ENCODE measurements around the gene PHLDB3. TPM values are rescaled to one million over a fixed set of nuclear protein-coding genes. Genes with fewer than 3 reads are reported as not detected.
A peak's percentile ranks its signal among the peaks of the same experiment; 100 is the strongest.

PHLDB3 gene
- total RNA-seq, 2 experiments from 2014 or later, result 14.7 to 17.8 TPM

- Mint-ChIP-seq H3K27ac (no peak overlapping the region), H3K36me3 (ENCODE audit: low read depth) (peaks cover 38% of the 10 kb centered on the region), H3K27me3 (no peaks in the 10 kb centered on the region), H3K4me3 (no peak overlapping the region), H3K9me3 (ENCODE audit: low read depth) (no peaks in the 10 kb centered on the region), H3K4me1 (no peaks in the 10 kb centered on the region)
- ATAC-seq (no peak), DNase-seq (no peak)
- intact Hi-C loops (cut with DNase I, micrococcal nuclease), result no loop called here
- ChIA-PET CTCF (no interaction called here), POLR2A (no interaction called here)
These were observed 6.8 kb upstream of the PHLDB3 start for GRCh38 chr19:43511324-43511723.

DNA sequence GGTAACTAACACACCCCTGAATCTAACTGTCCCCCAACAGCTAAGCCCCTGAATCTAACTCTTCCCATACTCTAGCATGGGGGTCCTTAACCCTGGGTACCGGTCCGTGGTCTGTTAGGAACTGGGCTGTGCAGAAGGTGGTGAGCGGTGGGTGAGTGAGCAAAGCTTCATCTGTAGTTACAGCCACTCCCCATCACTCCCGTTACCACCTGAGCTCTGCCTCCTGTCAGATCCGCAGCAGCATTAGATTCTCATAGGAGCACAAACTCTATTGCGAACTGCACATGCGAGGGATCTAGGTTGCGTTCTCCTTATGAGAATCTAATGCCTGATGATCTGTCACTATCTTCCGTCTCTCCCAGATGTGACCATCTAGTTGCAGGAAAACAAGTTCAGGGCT, 6.2 kb upstream of the PHLDB3 start:
- intact Hi-C loops (cut with DNase I, micrococcal nuclease), result no loop called here
- H3K4me1 Mint-ChIP-seq, result peaks cover 5% of the 10 kb centered on the region
- no peak overlapping the region for H3K4me3 Mint-ChIP-seq
- no peak overlapping the region for H3K27ac Mint-ChIP-seq
- H3K27me3 Mint-ChIP-seq, result no peaks in the 10 kb centered on the region
- POLR2A ChIA-PET, result interaction anchor here (0.6 kb wide), 1 partner anchor 47 kb away, joined by 3 read pairs; no protein-coding TSS in a partner anchor
- no peaks in the 10 kb centered on the region for H3K9me3 Mint-ChIP-seq (ENCODE audit: low read depth)
- no peak for DNase-seq
- no peak for ATAC-seq
- CTCF ChIA-PET, result interaction anchor here (1.1 kb wide), 1 partner anchor 16 kb away, joined by 4 read pairs; no protein-coding TSS in a partner anchor
- H3K36me3 Mint-ChIP-seq (ENCODE audit: low read depth), result peaks cover 41% of the 10 kb centered on the region

DNA sequence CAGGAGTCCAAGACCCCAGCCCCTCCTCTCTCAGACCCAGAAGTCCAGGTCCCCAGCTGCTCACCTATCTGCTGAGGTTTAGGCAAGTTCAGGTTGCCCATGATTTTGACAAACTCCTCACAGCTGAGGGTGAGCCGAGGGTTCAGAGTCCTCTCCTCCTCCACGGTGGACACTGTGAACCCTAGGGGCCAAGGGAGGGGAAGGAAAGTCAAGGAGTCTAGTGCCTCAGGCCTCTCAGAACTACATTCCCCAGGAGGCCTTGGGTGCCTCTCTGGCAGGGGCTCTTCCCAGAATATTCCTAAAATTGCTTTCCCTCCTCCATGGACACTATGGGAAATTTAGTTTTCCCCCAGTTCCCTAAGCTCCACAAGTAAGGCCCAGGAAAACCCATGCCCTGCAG, 3.3 kb upstream of the PHLDB3 start:
- no peaks in the 10 kb centered on the region for H3K9me3 Mint-ChIP-seq (ENCODE audit: low read depth)
- no peak overlapping the region for H3K4me3 Mint-ChIP-seq
- DNase-seq, result no peak
- H3K36me3 Mint-ChIP-seq (ENCODE audit: low read depth), result peaks cover 41% of the 10 kb centered on the region
- POLR2A ChIA-PET, result interaction anchor here (0.6 kb wide), 1 partner anchor 1084 kb away, joined by 5 read pairs; no protein-coding TSS in a partner anchor
- no peak overlapping the region for H3K27ac Mint-ChIP-seq
- CTCF ChIA-PET, result interaction anchor here (3.0 kb wide), 1 partner anchor 12 kb away, joined by 12 read pairs; no protein-coding TSS in a partner anchor
- no peak for ATAC-seq
- H3K4me1 Mint-ChIP-seq, result peaks cover 22% of the 10 kb centered on the region
- H3K27me3 Mint-ChIP-seq, result no peaks in the 10 kb centered on the region
- intact Hi-C loops (cut with DNase I, micrococcal nuclease), result no loop called here

DNA sequence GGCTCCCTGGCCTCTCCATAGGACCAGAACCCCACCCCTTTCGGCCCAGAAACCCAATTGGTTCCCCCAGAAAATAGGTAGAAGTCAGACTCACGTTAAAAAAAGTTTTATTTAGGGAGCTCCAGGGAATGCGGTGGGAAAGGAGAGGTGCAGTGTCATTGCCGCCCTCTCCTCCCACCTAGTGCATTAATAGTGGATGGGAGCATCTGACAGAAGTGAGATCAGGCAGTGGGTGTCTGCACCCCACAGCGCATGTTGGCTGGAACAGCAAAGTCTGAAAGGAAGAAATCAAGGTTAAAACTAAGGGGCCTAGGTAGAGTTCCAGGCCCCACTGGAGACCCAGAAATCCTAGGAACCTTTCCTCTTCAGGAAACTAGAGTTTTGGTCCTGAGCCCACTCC, 2.1 kb upstream of the PHLDB3 start:
- H3K36me3 Mint-ChIP-seq (ENCODE audit: low read depth), result peaks cover 38% of the 10 kb centered on the region
- intact Hi-C loops (cut with DNase I, micrococcal nuclease), result no loop called here
- CTCF ChIA-PET, result interaction anchor here (1.2 to 3.6 kb wide), 2 partner anchors 60 to 74 kb away, joined by 3 to 27 read pairs; no protein-coding TSS in a partner anchor
- H3K4me1 Mint-ChIP-seq, result peaks cover 30% of the 10 kb centered on the region
- no peak overlapping the region for H3K4me3 Mint-ChIP-seq
- no peaks in the 10 kb centered on the region for H3K9me3 Mint-ChIP-seq (ENCODE audit: low read depth)
- POLR2A ChIA-PET, result no interaction called here
- no peak for ATAC-seq
- DNase-seq, result no peak
- H3K27ac Mint-ChIP-seq, result no peak overlapping the region
- H3K27me3 Mint-ChIP-seq, result no peaks in the 10 kb centered on the region

DNA sequence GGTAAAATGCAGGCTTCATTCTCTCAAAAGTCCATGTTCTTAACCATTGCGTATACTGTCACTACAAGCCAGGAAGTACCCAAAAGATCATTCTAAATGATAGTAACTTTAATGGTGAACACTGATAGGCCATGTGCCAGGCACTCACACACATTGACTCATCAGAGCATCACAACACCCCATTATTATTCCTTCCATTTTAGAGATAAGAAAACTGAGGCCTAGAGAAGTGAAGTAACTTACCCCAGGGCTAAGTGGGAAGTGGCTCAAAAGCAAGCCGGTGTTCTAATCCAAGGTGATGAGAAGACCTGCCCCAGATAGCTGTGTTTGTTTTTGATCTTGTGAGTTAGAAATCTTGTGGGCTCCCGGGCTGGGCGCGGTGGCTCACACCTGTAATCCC, 1.4 kb upstream of the PHLDB3 start:
- Mint-ChIP-seq H3K9me3 (ENCODE audit: low read depth) (no peaks in the 10 kb centered on the region), H3K4me1 (peaks cover 30% of the 10 kb centered on the region), H3K4me3 (no peak overlapping the region), H3K27ac (no peak overlapping the region), H3K27me3 (no peaks in the 10 kb centered on the region), H3K36me3 (ENCODE audit: low read depth) (peaks cover 35% of the 10 kb centered on the region)
- ChIA-PET POLR2A (no interaction called here), CTCF (interaction anchor here (1.2 to 3.6 kb wide), 5 partner anchors 14 to 89 kb away, joined by 3 to 27 read pairs (median 13); partner anchors contain the start of gene IRGQ)
- intact Hi-C loops (cut with DNase I, micrococcal nuclease), result loop anchor here in 1 of 2 experiments (2.0 kb wide), 1 partner anchor 13 kb away; no protein-coding TSS in a partner anchor
- ATAC-seq (no peak), DNase-seq (no peak)

GRCh38 chr19:43505186-43505456, 575 bp upstream of the PHLDB3 start:
- Mint-ChIP-seq H3K4me1 (peaks cover 32% of the 10 kb centered on the region), H3K36me3 (ENCODE audit: low read depth) (peaks cover 33% of the 10 kb centered on the region), H3K27me3 (no peaks in the 10 kb centered on the region), H3K4me3 (peak overlapping the region; percentile 96), H3K9me3 (ENCODE audit: low read depth) (no peaks in the 10 kb centered on the region), H3K27ac (peak overlapping the region; percentile 9)
- DNase-seq, result no peak
- intact Hi-C loops (cut with DNase I, micrococcal nuclease), result loop anchor here in 1 of 2 experiments (2.0 kb wide), 1 partner anchor 14 kb away; no protein-coding TSS in a partner anchor
- ChIA-PET POLR2A (interaction anchor here (0.9 to 1.8 kb wide), 2 partner anchors 14 to 42 kb away, joined by 3 to 10 read pairs; no protein-coding TSS in a partner anchor), CTCF (interaction anchor here (0.6 to 3.6 kb wide), 11 partner anchors 15 to 163 kb away, joined by 3 to 27 read pairs (median 5); partner anchors contain the start of gene IRGQ)
- ATAC-seq, result no peak

- peak; percentile 100 for DNase-seq
- peak; percentile 96 for ATAC-seq
- POLR2A ChIA-PET, result interaction anchor here (0.5 to 1.8 kb wide), 6 partner anchors 25 to 57 kb away, joined by 3 to 10 read pairs (median 4); no protein-coding TSS in a partner anchor
- peaks cover 25% of the 10 kb centered on the region for H3K36me3 Mint-ChIP-seq (ENCODE audit: low read depth)
- no peaks in the 10 kb centered on the region for H3K27me3 Mint-ChIP-seq
- peak overlapping the region; percentile 94 for H3K27ac Mint-ChIP-seq
- CTCF ChIA-PET, result interaction anchor here (1.1 to 3.6 kb wide), 10 partner anchors 14 to 165 kb away, joined by 3 to 27 read pairs (median 8); partner anchors contain the start of gene IRGQ
- H3K4me1 Mint-ChIP-seq, result peaks cover 32% of the 10 kb centered on the region
- no peaks in the 10 kb centered on the region for H3K9me3 Mint-ChIP-seq (ENCODE audit: low read depth)
- peak overlapping the region; percentile 96 for H3K4me3 Mint-ChIP-seq
- intact Hi-C loops (cut with DNase I, micrococcal nuclease), result loop anchor here (1.0 to 5.0 kb wide), 12 partner anchors 15 to 165 kb away; partner anchors contain the start of genes ZNF575 (in 2 of the 2), ETHE1 (in 1 of the 2), IRGQ (in 1 of the 2) and PINLYP (in 1 of the 2)
These were observed 783 bp downstream of the PHLDB3 start for GRCh38 chr19:43503501-43504425.

GRCh38 chr19:43502419-43502976, 2.0 kb downstream of the PHLDB3 start:
- no peaks in the 10 kb centered on the region for H3K9me3 Mint-ChIP-seq (ENCODE audit: low read depth)
- H3K27me3 Mint-ChIP-seq, result no peaks in the 10 kb centered on the region
- ATAC-seq, result no peak
- POLR2A ChIA-PET, result no interaction called here
- peak overlapping the region; percentile 1 for H3K27ac Mint-ChIP-seq
- CTCF ChIA-PET, result interaction anchor here (0.9 kb wide), 1 partner anchor 52 kb away, joined by 3 read pairs; no protein-coding TSS in a partner anchor
- peaks cover 22% of the 10 kb centered on the region for H3K36me3 Mint-ChIP-seq (ENCODE audit: low read depth)
- H3K4me1 Mint-ChIP-seq, result peaks cover 32% of the 10 kb centered on the region
- peak overlapping the region; percentile 96 for H3K4me3 Mint-ChIP-seq
- intact Hi-C loops (cut with DNase I, micrococcal nuclease), result loop anchor here in 1 of 2 experiments (5.0 kb wide), 1 partner anchor 55 kb away; no protein-coding TSS in a partner anchor
- DNase-seq, result no peak

DNA sequence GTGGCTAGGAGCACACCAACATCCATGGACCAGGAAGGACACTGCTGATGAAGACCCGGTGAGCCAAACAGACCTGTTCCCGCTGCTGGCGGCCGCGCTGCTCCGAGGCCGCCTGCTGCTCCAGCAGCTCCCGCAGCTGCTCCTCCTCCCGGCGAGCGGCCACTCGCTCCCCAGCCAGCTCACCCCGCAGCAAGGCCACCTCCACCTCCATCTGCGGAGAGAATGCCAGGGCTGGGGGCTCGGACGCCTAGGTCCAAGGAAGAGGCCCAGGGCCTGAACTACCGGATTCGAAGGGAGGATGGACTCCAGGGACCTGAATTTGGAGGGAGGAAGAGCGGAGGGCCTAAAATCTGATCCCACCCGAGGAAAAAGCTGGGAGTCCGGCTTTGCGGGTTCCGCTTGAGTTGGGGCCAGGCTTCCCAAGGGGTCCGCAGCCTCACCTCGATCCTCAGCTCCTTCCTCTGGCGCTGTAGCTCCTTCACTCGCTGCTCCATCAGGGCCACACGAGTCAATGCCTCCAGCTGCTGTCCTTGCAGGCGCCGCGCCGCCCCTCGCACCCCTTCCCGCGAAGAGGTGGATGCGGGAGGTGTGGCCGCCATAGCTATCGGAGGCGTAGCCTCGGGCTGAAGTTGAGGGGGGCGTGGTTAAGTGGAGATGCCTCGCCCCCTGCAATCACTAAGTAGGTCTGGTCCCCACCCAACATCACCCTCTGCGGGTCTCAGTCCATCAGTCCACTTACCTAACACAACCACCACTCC, 2.7 kb downstream of the PHLDB3 start:
- ATAC-seq (no peak), DNase-seq (no peak)
- Mint-ChIP-seq H3K9me3 (ENCODE audit: low read depth) (no peaks in the 10 kb centered on the region), H3K27ac (no peak overlapping the region), H3K4me3 (no peak overlapping the region), H3K27me3 (no peaks in the 10 kb centered on the region), H3K36me3 (ENCODE audit: low read depth) (peaks cover 22% of the 10 kb centered on the region), H3K4me1 (peaks cover 32% of the 10 kb centered on the region)
- POLR2A ChIA-PET, result no interaction called here
- intact Hi-C loops (cut with DNase I, micrococcal nuclease), result loop anchor here in 1 of 2 experiments (5.0 kb wide), 1 partner anchor 55 kb away; no protein-coding TSS in a partner anchor
- CTCF ChIA-PET, result interaction anchor here (0.9 kb wide), 1 partner anchor 53 kb away, joined by 3 read pairs; no protein-coding TSS in a partner anchor

GRCh38 chr19:43499042-43499441, 5.5 kb downstream of the PHLDB3 start:
- ChIA-PET POLR2A (no interaction called here), CTCF (interaction anchor here (0.6 to 0.7 kb wide), 2 partner anchors 52 to 320 kb away, joined by 3 read pairs; no protein-coding TSS in a partner anchor)
- Mint-ChIP-seq H3K36me3 (ENCODE audit: low read depth) (peaks cover 20% of the 10 kb centered on the region), H3K4me3 (no peak overlapping the region), H3K27me3 (no peaks in the 10 kb centered on the region), H3K9me3 (ENCODE audit: low read depth) (no peaks in the 10 kb centered on the region), H3K4me1 (peaks cover 18% of the 10 kb centered on the region), H3K27ac (no peak overlapping the region)
- no peak for ATAC-seq
- intact Hi-C loops (cut with DNase I, micrococcal nuclease), result no loop called here
- no peak for DNase-seq

All from activated CD4-positive, alpha-beta T cell treated with anti-CD3 and anti-CD28 coated beads for 36 hours (primary cell).